Ishikawa (cell line): Measurements from ENCODE around the gene ARL5B.

Experiments used
- EP300 ChIP-seq: IDR thresholded peaks from 2 replicates; pipeline ENCODE4 v1.6.1; 2012; ENCODE audit warnings: borderline replicate concordance
- NFIC ChIP-seq: IDR thresholded peaks from 2 replicates; pipeline ENCODE4 v1.6.1; 2012
- RAD21 ChIP-seq: IDR thresholded peaks from 2 replicates; pipeline ENCODE4 v1.6.1; 2012; ENCODE audit warnings: low read depth
- YY1 ChIP-seq: IDR thresholded peaks from 2 replicates; pipeline ENCODE4 v1.6.1; 2012; ENCODE audit warnings: low read depth
- TF ChIP-seq, protein P1 (sequence below): IDR thresholded peaks from 2 replicates; pipeline ENCODE4 v1.6.1; 2012; ENCODE audit warnings: low read depth, mild to moderate bottlenecking
- TF ChIP-seq, protein P2 (sequence below): IDR thresholded peaks from 2 replicates; pipeline ENCODE4 v1.6.1; 2012

DNA sequence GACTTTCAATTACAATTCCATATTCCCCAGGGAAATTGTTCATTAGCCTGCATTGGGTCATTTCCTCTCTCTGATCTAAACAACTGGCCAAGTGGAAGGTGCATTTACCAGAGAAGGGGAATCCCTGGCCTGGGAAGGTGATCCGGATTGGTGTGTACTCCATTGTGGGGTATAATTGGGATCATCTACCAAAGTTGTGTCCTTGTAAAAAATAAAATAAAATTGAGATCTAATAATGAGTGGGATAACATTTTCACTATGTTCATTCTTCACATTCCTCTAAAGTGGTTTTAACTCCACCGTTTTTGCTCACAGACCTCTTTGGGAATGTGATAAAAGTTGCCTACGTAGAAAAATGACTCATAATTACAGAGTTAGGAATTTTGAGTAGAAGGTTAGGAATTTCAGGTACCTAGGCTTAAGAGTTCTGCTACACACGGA, 22.8 kb downstream of the ARL5B start:
- TF ChIP-seq RAD21 (no peak), EP300 (no peak), NFIC (no peak), YY1 (no peak)
- TF ChIP-seq, protein P1, sequence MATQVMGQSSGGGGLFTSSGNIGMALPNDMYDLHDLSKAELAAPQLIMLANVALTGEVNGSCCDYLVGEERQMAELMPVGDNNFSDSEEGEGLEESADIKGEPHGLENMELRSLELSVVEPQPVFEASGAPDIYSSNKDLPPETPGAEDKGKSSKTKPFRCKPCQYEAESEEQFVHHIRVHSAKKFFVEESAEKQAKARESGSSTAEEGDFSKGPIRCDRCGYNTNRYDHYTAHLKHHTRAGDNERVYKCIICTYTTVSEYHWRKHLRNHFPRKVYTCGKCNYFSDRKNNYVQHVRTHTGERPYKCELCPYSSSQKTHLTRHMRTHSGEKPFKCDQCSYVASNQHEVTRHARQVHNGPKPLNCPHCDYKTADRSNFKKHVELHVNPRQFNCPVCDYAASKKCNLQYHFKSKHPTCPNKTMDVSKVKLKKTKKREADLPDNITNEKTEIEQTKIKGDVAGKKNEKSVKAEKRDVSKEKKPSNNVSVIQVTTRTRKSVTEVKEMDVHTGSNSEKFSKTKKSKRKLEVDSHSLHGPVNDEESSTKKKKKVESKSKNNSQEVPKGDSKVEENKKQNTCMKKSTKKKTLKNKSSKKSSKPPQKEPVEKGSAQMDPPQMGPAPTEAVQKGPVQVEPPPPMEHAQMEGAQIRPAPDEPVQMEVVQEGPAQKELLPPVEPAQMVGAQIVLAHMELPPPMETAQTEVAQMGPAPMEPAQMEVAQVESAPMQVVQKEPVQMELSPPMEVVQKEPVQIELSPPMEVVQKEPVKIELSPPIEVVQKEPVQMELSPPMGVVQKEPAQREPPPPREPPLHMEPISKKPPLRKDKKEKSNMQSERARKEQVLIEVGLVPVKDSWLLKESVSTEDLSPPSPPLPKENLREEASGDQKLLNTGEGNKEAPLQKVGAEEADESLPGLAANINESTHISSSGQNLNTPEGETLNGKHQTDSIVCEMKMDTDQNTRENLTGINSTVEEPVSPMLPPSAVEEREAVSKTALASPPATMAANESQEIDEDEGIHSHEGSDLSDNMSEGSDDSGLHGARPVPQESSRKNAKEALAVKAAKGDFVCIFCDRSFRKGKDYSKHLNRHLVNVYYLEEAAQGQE = no peak
- TF ChIP-seq, protein P2, sequence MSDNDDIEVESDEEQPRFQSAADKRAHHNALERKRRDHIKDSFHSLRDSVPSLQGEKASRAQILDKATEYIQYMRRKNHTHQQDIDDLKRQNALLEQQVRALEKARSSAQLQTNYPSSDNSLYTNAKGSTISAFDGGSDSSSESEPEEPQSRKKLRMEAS = no peak
